Measurements from ENCODE around the gene EP400.

Gene EP400

GRCh38 chr12:131989021-131989420 lies 39.3 kb downstream of the EP400 start:
- DNase-seq, result no peak

GRCh38 chr12:131990066-131990979 lies 40.6 kb downstream of the EP400 start:
- DNase-seq, result no peak

- DNase-seq, result no peak
These were observed 41.2 kb downstream of the EP400 start for GRCh38 chr12:131990980-131991305.

- no peak for DNase-seq
These were observed 42.2 kb downstream of the EP400 start for GRCh38 chr12:131991816-131992430.

- no peak for DNase-seq
These were observed 44.8 kb downstream of the EP400 start for GRCh38 chr12:131994589-131994988.

GRCh38 chr12:132000286-132000872 lies 50.6 kb downstream of the EP400 start:
- DNase-seq, result no peak

- DNase-seq, result no peak
These were observed 54.1 kb downstream of the EP400 start for GRCh38 chr12:132003846-132004245.

GRCh38 chr12:132004946-132005345 lies 55.2 kb downstream of the EP400 start:
- DNase-seq, result no peak

- no peak for DNase-seq
These were observed 56.4 kb downstream of the EP400 start for GRCh38 chr12:132006056-132006680.

GRCh38 chr12:132007041-132007440 lies 57.3 kb downstream of the EP400 start:
- no peak for DNase-seq

GRCh38 chr12:132009336-132009859 lies 59.7 kb downstream of the EP400 start:
- DNase-seq, result no peak

GRCh38 chr12:132012919-132013568 lies 63.3 kb downstream of the EP400 start:
- DNase-seq, result no peak

GRCh38 chr12:132014092-132014914 lies 64.6 kb downstream of the EP400 start:
- no peak for DNase-seq

GRCh38 chr12:132014915-132015280 lies 65.2 kb downstream of the EP400 start:
- DNase-seq, result no peak

- DNase-seq, result no peak
These were observed 66.1 kb downstream of the EP400 start for GRCh38 chr12:132015686-132016430.

- DNase-seq, result no peak
These were observed 68.6 kb downstream of the EP400 start for GRCh38 chr12:132018193-132018916.

GRCh38 chr12:132019891-132020290 lies 70.1 kb downstream of the EP400 start:
- DNase-seq, result no peak

- no peak for DNase-seq
These were observed 70.5 kb downstream of the EP400 start for GRCh38 chr12:132020292-132020691.

GRCh38 chr12:132021031-132021871 lies 71.5 kb downstream of the EP400 start:
- no peak for DNase-seq

GRCh38 chr12:132021965-132022364 lies 72.2 kb downstream of the EP400 start:
- DNase-seq, result no peak

Measured in NK-92 treated with Interleukin-12 subunit alpha and Interleukin-12 subunit beta, amount 100 ng/mL, for 24 hours (cell line).